ENCODE measurements around the gene COL27A1. TPM values are rescaled to one million over a fixed set of nuclear protein-coding genes. Genes with fewer than 3 reads are reported as not detected.

Gene COL27A1
- total and polyA plus RNA-seq, 4 donors = 10.9 to 25.6 (median 17.4) TPM

GRCh38 chr9:114313186-114313585 is 157.8 kb downstream of the COL27A1 start:
- WGBS, 2 donors = 83 to 89% methylated on average over 8 of the region's 8 CpGs
- TF ChIP-seq CTCF (IDR thresholded peaks at IDR 0.05; ENCODE audit: control extremely low read depth, extremely low read depth) = no peak
- H3K27me3 ChIP-seq (ENCODE audit: control insufficient read depth in 3 of 3, insufficient read depth in 3 of 3, low read length in 2 of 3) = no peaks in the 10 kb centered on the region
- DNase-seq (no peak), ATAC-seq (ENCODE audit: insufficient read depth, low FRiP score) (no peak)
- no peak overlapping the region for H3K27ac ChIP-seq (ENCODE audit: low read depth in 1 of 2, low read length in 1 of 2)
- H3K9me3 ChIP-seq (ENCODE audit: control insufficient read depth in 4 of 4, insufficient read depth in 3 of 4, low read length in 3 of 4) = no peaks in the 10 kb centered on the region
- H3K9ac ChIP-seq (ENCODE audit: insufficient read depth in 1 of 2, low read length in 2 of 2) = no peak overlapping the region
- no peaks in the 10 kb centered on the region for H3K4me1 ChIP-seq (ENCODE audit: control insufficient read depth in 5 of 5, insufficient read depth in 5 of 5, low read length in 5 of 5)
- peaks cover 1 to 19% (median 7%) of the 10 kb centered on the region in 4 donors for H3K36me3 ChIP-seq (ENCODE audit: control insufficient read depth in 4 of 4, insufficient read depth in 4 of 4, low read length in 4 of 4)
- no peak overlapping the region for H3K4me3 ChIP-seq

- Histone ChIP-seq H3K4me1 (ENCODE audit: control insufficient read depth in 5 of 5, insufficient read depth in 5 of 5, low read length in 5 of 5) (no peaks in the 10 kb centered on the region), H3K9ac (ENCODE audit: insufficient read depth in 1 of 2, low read length in 2 of 2) (no peak overlapping the region), H3K27me3 (ENCODE audit: control insufficient read depth in 3 of 3, insufficient read depth in 3 of 3, low read length in 2 of 3) (no peaks in the 10 kb centered on the region), H3K27ac (ENCODE audit: low read depth in 1 of 2, low read length in 1 of 2) (no peak overlapping the region), H3K9me3 (ENCODE audit: control insufficient read depth in 4 of 4, insufficient read depth in 3 of 4, low read length in 3 of 4) (no peaks in the 10 kb centered on the region), H3K36me3 (ENCODE audit: control insufficient read depth in 4 of 4, insufficient read depth in 4 of 4, low read length in 4 of 4) (peaks cover 0 to 10% (median 4%) of the 10 kb centered on the region in 4 donors), H3K4me3 (no peak overlapping the region)
- 81 to 88% methylated on average over 7 of the region's 7 CpGs for WGBS, 2 donors
- no peak for TF ChIP-seq CTCF (IDR thresholded peaks at IDR 0.05; ENCODE audit: control extremely low read depth, extremely low read depth)
- no peak for ATAC-seq (ENCODE audit: insufficient read depth, low FRiP score)
- no peak for DNase-seq
Measured at GRCh38 chr9:114314256-114314867, 159.0 kb downstream of the COL27A1 start.

- Histone ChIP-seq H3K36me3 (ENCODE audit: control insufficient read depth in 4 of 4, insufficient read depth in 4 of 4, low read length in 4 of 4) (peaks cover 0 to 5% (median 4%) of the 10 kb centered on the region in 4 donors), H3K9ac (ENCODE audit: insufficient read depth in 1 of 2, low read length in 2 of 2) (no peak overlapping the region), H3K27me3 (ENCODE audit: control insufficient read depth in 3 of 3, insufficient read depth in 3 of 3, low read length in 2 of 3) (no peaks in the 10 kb centered on the region), H3K4me3 (no peak overlapping the region), H3K27ac (ENCODE audit: low read depth in 1 of 2, low read length in 1 of 2) (no peak overlapping the region), H3K4me1 (ENCODE audit: control insufficient read depth in 5 of 5, insufficient read depth in 5 of 5, low read length in 5 of 5) (no peaks in the 10 kb centered on the region), H3K9me3 (ENCODE audit: control insufficient read depth in 4 of 4, insufficient read depth in 3 of 4, low read length in 3 of 4) (no peaks in the 10 kb centered on the region)
- WGBS, 2 donors = 84 to 89% methylated on average over 8 of the region's 8 CpGs
- TF ChIP-seq CTCF (IDR thresholded peaks at IDR 0.05; ENCODE audit: control extremely low read depth, extremely low read depth) = no peak
- ATAC-seq (ENCODE audit: insufficient read depth, low FRiP score) (peak; percentile 30), DNase-seq (no peak)
Measured at GRCh38 chr9:114314881-114315722, 159.8 kb downstream of the COL27A1 start.

All from lung (tissue), 12 donors.